Vagina (tissue), 2 donors: ENCODE measurements around the gene OSTN.

Experiments
- POLR2AphosphoS5 ChIP-seq, 2 donors: sonication (generic); formaldehyde crosslinking; IDR thresholded peaks; one replicate each; pipeline ENCODE4 v1.9.0; 2017; ENCODE audit warnings: antibody characterized with exemption in 2 of 2, mild to moderate bottlenecking in 2 of 2, low read depth in 1 of 2; ENCODE audit not compliant: insufficient read depth in 1 of 2
- TF ChIP-seq, protein P1 (sequence below), 3 experiments: fragments of 450-650 bp in 2 of 3; fragments of 200-600 bp in 1 of 3; sonication (generic) in 1 of 3; IDR thresholded peaks; one replicate each; pipeline ENCODE4 v1.5.1; 2017 to 2019; ENCODE audit warnings: antibody characterized with exemption in 3 of 3, mild to moderate bottlenecking in 2 of 3, moderate library complexity in 2 of 3

DNA sequence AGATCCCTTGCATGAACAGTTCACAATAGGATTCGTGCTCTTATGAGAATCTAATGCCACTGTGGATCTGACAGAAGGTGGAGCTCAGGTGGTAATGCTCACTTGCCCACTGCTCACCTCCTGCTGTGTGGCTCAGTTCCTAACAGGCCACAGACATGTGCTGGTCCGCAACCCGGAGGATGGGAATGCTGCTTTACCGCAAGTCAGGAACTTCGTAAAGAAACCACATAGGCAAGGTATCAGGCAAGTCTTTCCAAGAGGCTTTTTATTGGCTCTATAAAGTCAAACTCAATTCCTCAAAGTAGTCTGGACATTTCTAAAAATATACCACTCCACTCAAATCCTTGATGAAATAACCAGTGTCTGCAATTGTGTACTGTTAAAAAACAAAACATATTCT, 56.1 kb downstream of the OSTN start:
- TF ChIP-seq, protein P1, sequence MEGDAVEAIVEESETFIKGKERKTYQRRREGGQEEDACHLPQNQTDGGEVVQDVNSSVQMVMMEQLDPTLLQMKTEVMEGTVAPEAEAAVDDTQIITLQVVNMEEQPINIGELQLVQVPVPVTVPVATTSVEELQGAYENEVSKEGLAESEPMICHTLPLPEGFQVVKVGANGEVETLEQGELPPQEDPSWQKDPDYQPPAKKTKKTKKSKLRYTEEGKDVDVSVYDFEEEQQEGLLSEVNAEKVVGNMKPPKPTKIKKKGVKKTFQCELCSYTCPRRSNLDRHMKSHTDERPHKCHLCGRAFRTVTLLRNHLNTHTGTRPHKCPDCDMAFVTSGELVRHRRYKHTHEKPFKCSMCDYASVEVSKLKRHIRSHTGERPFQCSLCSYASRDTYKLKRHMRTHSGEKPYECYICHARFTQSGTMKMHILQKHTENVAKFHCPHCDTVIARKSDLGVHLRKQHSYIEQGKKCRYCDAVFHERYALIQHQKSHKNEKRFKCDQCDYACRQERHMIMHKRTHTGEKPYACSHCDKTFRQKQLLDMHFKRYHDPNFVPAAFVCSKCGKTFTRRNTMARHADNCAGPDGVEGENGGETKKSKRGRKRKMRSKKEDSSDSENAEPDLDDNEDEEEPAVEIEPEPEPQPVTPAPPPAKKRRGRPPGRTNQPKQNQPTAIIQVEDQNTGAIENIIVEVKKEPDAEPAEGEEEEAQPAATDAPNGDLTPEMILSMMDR (IDR thresholded peaks at IDR 0.05), result no peak
- no peak for TF ChIP-seq POLR2AphosphoS5 (IDR thresholded peaks at IDR 0.05; ENCODE audit: insufficient read depth in 1 of 2, low read depth in 1 of 2)
